ENCODE measurements around the gene TWIST2. TPM values are rescaled to one million over a fixed set of nuclear protein-coding genes. Genes with fewer than 3 reads are reported as not detected.
A peak's percentile ranks its signal among the peaks of the same experiment; 100 is the strongest.

The TWIST2 gene
- 8.4 TPM for total RNA-seq
- long read RNA-seq, transcript TWIST2-202 (2 exons, 1,404 nt), result major isoform, 12 of 23 reads
- long read RNA-seq, partial matches to known transcripts, result 1 of 23 reads
- long read RNA-seq, other reads (novel, unspliced or antisense), result 9 of 23 reads

DNA sequence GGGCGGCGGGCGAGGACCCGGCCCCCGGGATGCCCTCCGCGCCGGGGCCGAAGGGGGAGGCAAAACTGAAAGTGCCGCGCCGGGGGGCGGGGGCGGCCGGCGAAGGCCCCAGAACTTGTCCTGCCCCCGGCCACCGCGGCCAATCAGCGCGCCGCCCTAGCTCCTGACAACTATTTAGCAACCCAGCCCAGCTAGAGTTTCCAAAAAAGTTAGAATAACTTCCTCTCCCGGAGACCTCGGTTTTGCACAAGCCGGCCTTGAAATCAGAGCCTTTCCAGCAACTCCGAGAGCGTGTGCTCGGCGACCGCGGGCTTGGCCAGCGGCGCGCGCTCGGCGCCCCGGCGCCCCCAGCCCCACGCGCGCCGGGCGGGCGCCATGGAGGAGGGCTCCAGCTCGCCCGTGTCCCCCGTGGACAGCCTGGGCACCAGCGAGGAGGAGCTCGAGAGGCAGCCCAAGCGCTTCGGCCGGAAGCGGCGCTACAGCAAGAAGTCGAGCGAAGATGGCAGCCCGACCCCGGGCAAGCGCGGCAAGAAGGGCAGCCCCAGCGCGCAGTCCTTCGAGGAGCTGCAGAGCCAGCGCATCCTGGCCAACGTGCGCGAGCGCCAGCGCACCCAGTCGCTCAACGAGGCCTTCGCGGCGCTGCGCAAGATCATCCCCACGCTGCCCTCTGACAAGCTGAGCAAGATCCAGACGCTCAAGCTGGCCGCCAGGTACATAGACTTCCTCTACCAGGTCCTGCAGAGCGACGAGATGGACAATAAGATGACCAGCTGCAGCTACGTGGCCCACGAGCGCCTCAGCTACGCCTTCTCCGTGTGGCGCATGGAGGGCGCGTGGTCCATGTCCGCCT, at the start of gene TWIST2:
TWIST2 (plus strand) TSS at position 245 of the 850 bp plus-strand sequence; CDS start at position 376, 131 bp downstream.
- TF ChIP-seq, protein P1, sequence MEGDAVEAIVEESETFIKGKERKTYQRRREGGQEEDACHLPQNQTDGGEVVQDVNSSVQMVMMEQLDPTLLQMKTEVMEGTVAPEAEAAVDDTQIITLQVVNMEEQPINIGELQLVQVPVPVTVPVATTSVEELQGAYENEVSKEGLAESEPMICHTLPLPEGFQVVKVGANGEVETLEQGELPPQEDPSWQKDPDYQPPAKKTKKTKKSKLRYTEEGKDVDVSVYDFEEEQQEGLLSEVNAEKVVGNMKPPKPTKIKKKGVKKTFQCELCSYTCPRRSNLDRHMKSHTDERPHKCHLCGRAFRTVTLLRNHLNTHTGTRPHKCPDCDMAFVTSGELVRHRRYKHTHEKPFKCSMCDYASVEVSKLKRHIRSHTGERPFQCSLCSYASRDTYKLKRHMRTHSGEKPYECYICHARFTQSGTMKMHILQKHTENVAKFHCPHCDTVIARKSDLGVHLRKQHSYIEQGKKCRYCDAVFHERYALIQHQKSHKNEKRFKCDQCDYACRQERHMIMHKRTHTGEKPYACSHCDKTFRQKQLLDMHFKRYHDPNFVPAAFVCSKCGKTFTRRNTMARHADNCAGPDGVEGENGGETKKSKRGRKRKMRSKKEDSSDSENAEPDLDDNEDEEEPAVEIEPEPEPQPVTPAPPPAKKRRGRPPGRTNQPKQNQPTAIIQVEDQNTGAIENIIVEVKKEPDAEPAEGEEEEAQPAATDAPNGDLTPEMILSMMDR (IDR thresholded peaks at IDR 0.05), result no peak
- intact Hi-C loops (cut with DNase I), result no loop called here
- Histone ChIP-seq H3K36me3 (no peaks in the 10 kb centered on the region), H3K4me1 (peaks cover 15% of the 10 kb centered on the region), H3K9me3 (no peaks in the 10 kb centered on the region), H3K27ac (peak within 1 kb of the TSS; percentile 64), H3K4me3 (peak within 1 kb of the TSS; percentile 63), H3K27me3 (ENCODE audit: low read depth) (peaks cover 70% of the 10 kb centered on the region)
- DNase-seq (peak; percentile 81), ATAC-seq (peak; percentile 83 to 89)

DNA sequence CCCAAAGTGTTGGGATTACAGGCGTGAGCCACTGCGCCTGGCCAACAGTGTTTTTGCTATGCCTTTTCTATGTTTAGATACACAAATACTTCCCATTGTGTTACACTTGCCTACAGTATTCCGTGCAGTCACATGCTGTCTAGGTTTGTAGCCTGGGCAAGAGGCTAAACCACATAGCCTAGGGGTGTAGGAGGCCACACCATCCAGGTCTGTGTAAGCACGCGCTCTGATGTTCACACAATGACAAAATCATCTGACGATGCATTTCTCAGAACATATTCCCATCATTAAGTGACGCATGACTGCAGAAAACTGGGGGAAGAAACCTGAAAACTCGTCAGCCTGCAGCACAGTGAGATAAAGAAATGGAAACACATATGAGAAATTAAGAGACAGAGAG, 46.1 kb upstream of the TWIST2 start:
- Histone ChIP-seq H3K27me3 (ENCODE audit: low read depth) (peaks cover 11% of the 10 kb centered on the region), H3K27ac (no peak overlapping the region), H3K4me1 (no peaks in the 10 kb centered on the region), H3K9me3 (no peaks in the 10 kb centered on the region), H3K4me3 (no peak overlapping the region), H3K36me3 (no peaks in the 10 kb centered on the region)
- TF ChIP-seq, protein P1 (IDR thresholded peaks at IDR 0.05), result no peak
- intact Hi-C loops (cut with DNase I), result no loop called here
- ATAC-seq, result no peak
- no peak for DNase-seq

DNA sequence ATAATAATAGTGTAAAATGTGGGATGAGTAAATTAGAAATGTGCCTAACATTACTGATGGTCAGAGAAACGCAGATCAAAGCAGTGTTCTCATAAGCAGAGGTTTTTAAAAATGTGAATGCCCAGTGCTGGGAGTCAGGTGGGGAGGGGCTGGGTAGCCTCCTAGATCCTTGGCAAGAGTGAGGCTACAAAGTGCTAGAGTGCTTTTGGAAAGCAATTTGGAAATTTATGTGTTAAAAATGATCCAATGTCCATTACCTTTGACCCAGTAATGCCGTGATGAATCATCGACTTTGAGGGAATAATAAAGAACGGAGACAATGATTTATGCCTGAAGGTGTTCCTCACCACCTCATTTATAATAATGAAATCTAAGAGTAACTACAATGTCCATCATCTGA, 44.9 kb upstream of the TWIST2 start:
- Histone ChIP-seq H3K9me3 (no peaks in the 10 kb centered on the region), H3K4me1 (no peaks in the 10 kb centered on the region), H3K36me3 (no peaks in the 10 kb centered on the region), H3K4me3 (no peak overlapping the region), H3K27ac (no peak overlapping the region), H3K27me3 (ENCODE audit: low read depth) (peaks cover under 1% of the 10 kb centered on the region)
- TF ChIP-seq, protein P1 (IDR thresholded peaks at IDR 0.05), result no peak
- intact Hi-C loops (cut with DNase I), result no loop called here
- ATAC-seq (no peak), DNase-seq (no peak)

DNA sequence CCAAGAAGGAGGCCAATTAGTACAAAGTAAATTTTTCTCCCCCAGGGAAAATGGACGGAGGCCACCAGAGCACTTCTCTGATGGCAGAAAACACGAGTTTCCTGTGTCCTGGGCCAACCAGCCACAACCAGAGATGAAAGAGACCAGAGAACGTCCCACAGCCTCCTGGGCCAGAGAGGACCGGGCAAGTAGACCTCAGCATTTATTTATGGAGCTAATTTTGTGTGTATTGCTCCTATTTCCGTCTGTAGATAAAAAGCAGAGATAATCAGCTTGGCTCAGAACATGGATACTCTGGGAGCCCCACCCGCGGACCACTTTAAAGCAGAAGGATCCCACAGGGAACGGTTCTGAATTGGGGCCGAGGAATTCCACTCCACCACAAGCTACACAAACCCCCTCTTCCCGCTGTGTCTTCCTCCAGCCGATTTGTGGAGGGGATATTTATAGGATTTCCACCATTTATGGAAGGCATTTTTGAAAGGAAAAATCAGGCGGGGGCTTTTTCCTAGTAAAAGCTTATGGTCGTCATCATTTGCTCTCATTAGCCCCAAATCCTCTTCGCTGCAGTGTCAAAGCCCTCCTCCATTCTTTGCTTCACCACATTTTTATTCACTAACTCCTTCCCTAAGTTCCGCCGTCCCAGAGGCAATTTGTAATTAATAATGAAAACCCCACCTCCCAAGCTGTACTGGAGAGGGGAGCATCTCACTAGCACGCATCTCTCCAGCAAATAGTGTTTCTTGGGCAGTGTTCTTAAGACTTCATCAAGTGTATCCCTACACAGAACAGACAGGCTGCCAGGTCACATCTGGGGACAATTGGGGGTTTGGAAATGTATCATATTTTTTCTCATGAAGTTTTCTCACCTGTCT, 43.7 kb upstream of the TWIST2 start:
- no peak overlapping the region for H3K4me3 ChIP-seq
- no peaks in the 10 kb centered on the region for H3K9me3 ChIP-seq
- H3K4me1 ChIP-seq, result no peaks in the 10 kb centered on the region
- no peaks in the 10 kb centered on the region for H3K36me3 ChIP-seq
- TF ChIP-seq, protein P1 (IDR thresholded peaks at IDR 0.05), result no peak
- no peak overlapping the region for H3K27ac ChIP-seq
- no peaks in the 10 kb centered on the region for H3K27me3 ChIP-seq (ENCODE audit: low read depth)
- DNase-seq (no peak), ATAC-seq (no peak)
- intact Hi-C loops (cut with DNase I), result no loop called here

DNA sequence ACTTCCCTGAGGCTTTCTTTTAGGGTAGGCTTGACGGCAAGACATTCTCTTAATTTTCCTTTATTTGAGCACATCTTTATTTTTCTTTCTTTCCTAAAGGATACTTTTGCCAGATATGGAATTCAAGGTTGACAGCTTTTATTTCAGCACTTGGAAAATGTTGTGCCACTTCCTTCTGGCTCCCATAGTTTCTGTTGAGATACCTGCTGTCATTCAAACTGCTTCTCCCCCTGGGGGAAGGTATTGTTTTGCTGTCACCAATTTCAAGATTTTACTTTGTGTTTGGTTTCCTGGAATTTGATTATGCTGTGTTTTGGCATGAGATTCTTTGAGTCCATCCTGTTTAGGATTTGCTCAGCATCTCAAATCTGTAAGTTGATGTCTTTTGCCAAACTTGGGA, 39.1 kb upstream of the TWIST2 start:
- Histone ChIP-seq H3K4me3 (no peak overlapping the region), H3K27ac (no peak overlapping the region), H3K4me1 (no peaks in the 10 kb centered on the region), H3K36me3 (no peaks in the 10 kb centered on the region), H3K9me3 (no peaks in the 10 kb centered on the region), H3K27me3 (ENCODE audit: low read depth) (no peaks in the 10 kb centered on the region)
- ATAC-seq, result no peak
- intact Hi-C loops (cut with DNase I), result no loop called here
- DNase-seq, result no peak
- TF ChIP-seq, protein P1 (IDR thresholded peaks at IDR 0.05), result no peak
